Neural progenitor cell (in vitro differentiated cells): ENCODE data around the gene TBCEL. TPM values are rescaled to one million over a fixed set of nuclear protein-coding genes. Genes with fewer than 3 reads are reported as not detected.

ENCODE experiments used
- DNase-seq: peaks from one replicate; pipeline ENCODE4 v3.0.0-alpha.2; 2016; ENCODE audit warnings: low spot score
- H2AFZ ChIP-seq: fragments of 200-600 bp; sonication (generic); replicated peaks from 2 replicates; pipeline ENCODE4 v1.6.1; 2016; ENCODE audit warnings: antibody characterized with exemption
- H3F3A ChIP-seq: fragments of 200-600 bp; sonication (generic); 2 replicates; pipeline ENCODE4 v1.6.1; 2016; ENCODE audit warnings: antibody characterized with exemption, low read depth
- H3K27ac ChIP-seq: fragments of 200-600 bp; sonication (generic); 2 replicates; pipeline ENCODE4 v1.5.1; 2016; ENCODE audit warnings: mild to moderate bottlenecking
- H3K27me3 ChIP-seq: fragments of 200-600 bp; sonication (generic); 2 replicates; pipeline ENCODE4 v1.6.1; 2016; ENCODE audit warnings: mild to moderate bottlenecking, moderate library complexity
- H3K36me3 ChIP-seq: fragments of 200-600 bp; sonication (generic); 2 replicates; pipeline ENCODE4 v1.5.1; 2016
- H3K4me1 ChIP-seq: fragments of 200-600 bp; sonication (generic); 2 replicates; pipeline ENCODE4 v1.6.1; 2016; ENCODE audit warnings: mixed run types
- H3K4me2 ChIP-seq: fragments of 200-600 bp; sonication (generic); 2 replicates; pipeline ENCODE4 v1.6.1; 2016
- H3K4me3 ChIP-seq: fragments of 200-600 bp; sonication (generic); 2 replicates; pipeline ENCODE4 v1.5.1; 2016
- H3K79me2 ChIP-seq: fragments of 200-600 bp; sonication (generic); 2 replicates; pipeline ENCODE4 v1.6.1; 2016; ENCODE audit warnings: low read depth
- H3K9ac ChIP-seq: fragments of 200-600 bp; sonication (generic); 2 replicates; pipeline ENCODE4 v1.6.1; 2016
- H3K9me3 ChIP-seq: fragments of 200-600 bp; sonication (generic); 2 replicates; pipeline ENCODE4 v1.5.1; 2016; ENCODE audit warnings: low read depth
- H4K20me1 ChIP-seq: fragments of 200-600 bp; sonication (generic); 2 replicates; pipeline ENCODE4 v1.6.1; 2016; ENCODE audit warnings: low read depth
- H3K27ac Mint-ChIP-seq: 3 replicates; pipeline ENCODE4 v1.8.0; 2021; ENCODE audit warnings: mixed read lengths
- H3K27me3 Mint-ChIP-seq: 2 replicates; pipeline ENCODE4 v1.8.0; 2022; ENCODE audit warnings: low read depth, mild to moderate bottlenecking, inconsistent platforms, moderate library complexity, mixed read lengths; ENCODE audit not compliant: insufficient read depth
- H3K36me3 Mint-ChIP-seq: 3 replicates; pipeline ENCODE4 v1.8.0; 2021; ENCODE audit warnings: mixed read lengths
- H3K4me1 Mint-ChIP-seq: 3 replicates; pipeline ENCODE4 v1.8.0; 2021; ENCODE audit warnings: mixed read lengths
- H3K4me3 Mint-ChIP-seq: 3 replicates; pipeline ENCODE4 v1.8.0; 2021; ENCODE audit warnings: mild to moderate bottlenecking, moderate library complexity, mixed read lengths
- H3K9me3 Mint-ChIP-seq: 3 replicates; pipeline ENCODE4 v1.8.0; 2020; ENCODE audit warnings: mixed read lengths
- EZH2 ChIP-seq: fragments of 200-600 bp; sonication (generic); IDR thresholded peaks from 2 replicates; pipeline ENCODE4 v1.6.1; 2017; ENCODE audit warnings: antibody characterized with exemption, mild to moderate bottlenecking, moderate library complexity
- EZH2phosphoT487 ChIP-seq: fragments of 200-600 bp; sonication (generic); IDR thresholded peaks from 2 replicates; pipeline ENCODE4 v1.6.1; 2017; ENCODE audit warnings: antibody characterized with exemption
- total RNA-seq: library from RNA; depleted of rRNA; stranded (reverse); fragments of >200 nt; gene quantifications from 2 replicates; pipeline ENCODE4 v1.2.3, GENCODE V29; 2015; ENCODE audit warnings: low replicate concordance
- TF ChIP-seq, protein P1 (sequence below): fragments of 200-600 bp; sonication (generic); IDR thresholded peaks from 2 replicates; pipeline ENCODE4 v1.5.1; 2017; ENCODE audit warnings: antibody characterized with exemption, mild to moderate bottlenecking

Gene TBCEL
- total RNA-seq, 1 donor from 2014 or later, result 22.3 TPM

DNA sequence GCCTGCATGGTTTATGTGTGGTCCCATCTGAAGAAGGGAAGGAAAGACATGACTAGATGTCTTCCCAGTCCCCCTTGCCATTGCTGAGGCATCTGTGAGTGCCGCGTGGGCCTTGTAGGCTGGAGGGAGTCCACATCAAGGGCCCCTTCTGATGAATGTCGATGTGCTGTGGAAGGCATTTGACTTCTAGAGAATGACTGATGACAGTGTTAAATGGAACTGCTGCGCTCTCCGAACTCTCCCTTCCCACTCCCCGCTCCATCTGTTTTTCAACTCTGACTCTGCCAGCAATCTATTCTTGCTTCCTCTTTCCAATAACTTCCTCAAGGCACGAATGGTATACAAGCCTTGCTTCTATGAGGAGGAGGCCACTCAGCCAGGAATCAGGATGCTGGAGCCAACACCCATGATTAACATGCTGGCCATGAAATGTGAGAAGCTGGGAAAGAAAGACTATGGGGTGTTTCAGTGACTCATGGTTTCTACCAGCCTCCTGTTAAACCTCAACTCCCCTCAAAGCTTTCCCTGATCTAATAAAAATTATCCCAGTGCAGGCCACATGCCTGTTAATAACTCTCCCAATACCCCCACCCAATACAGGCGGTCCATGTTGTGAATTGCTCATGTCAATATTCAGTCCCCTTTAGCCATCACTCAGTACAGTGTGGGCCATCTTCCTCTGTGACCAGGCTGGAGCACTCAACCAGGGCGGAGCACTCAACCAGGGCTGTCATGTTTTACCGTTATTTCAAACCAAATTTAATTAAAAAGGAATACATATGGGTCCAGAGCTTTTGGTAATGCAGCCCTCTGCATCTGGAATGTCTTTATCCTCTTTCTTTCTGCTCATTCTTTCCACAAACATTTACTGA is 46.4 kb upstream of the TBCEL start:
- H4K20me1 ChIP-seq, result no peaks in the 10 kb centered on the region
- no peak overlapping the region for H3K4me3 ChIP-seq
- no peaks in the 10 kb centered on the region for H3K9me3 ChIP-seq
- H3K27me3 Mint-ChIP-seq, result peaks cover 9% of the 10 kb centered on the region
- H3K27ac ChIP-seq, result no peak overlapping the region
- no peak overlapping the region for H3K4me2 ChIP-seq
- no peak overlapping the region for H3K9ac ChIP-seq
- H3K36me3 Mint-ChIP-seq, result no peaks in the 10 kb centered on the region
- no peaks in the 10 kb centered on the region for H3K79me2 ChIP-seq
- H3K4me1 ChIP-seq, result no peaks in the 10 kb centered on the region
- no peak overlapping the region for H2AFZ ChIP-seq
- no peaks in the 10 kb centered on the region for H3K27me3 ChIP-seq
- H3K36me3 ChIP-seq, result no peaks in the 10 kb centered on the region
- H3K4me3 Mint-ChIP-seq, result no peak overlapping the region
- H3K27ac Mint-ChIP-seq, result no peak overlapping the region
- no peak for DNase-seq
- H3K4me1 Mint-ChIP-seq, result peaks cover 33% of the 10 kb centered on the region
- no peaks in the 10 kb centered on the region for H3K9me3 Mint-ChIP-seq
- TF ChIP-seq EZH2 (no peak), EZH2phosphoT487 (no peak)
- TF ChIP-seq, protein P1, sequence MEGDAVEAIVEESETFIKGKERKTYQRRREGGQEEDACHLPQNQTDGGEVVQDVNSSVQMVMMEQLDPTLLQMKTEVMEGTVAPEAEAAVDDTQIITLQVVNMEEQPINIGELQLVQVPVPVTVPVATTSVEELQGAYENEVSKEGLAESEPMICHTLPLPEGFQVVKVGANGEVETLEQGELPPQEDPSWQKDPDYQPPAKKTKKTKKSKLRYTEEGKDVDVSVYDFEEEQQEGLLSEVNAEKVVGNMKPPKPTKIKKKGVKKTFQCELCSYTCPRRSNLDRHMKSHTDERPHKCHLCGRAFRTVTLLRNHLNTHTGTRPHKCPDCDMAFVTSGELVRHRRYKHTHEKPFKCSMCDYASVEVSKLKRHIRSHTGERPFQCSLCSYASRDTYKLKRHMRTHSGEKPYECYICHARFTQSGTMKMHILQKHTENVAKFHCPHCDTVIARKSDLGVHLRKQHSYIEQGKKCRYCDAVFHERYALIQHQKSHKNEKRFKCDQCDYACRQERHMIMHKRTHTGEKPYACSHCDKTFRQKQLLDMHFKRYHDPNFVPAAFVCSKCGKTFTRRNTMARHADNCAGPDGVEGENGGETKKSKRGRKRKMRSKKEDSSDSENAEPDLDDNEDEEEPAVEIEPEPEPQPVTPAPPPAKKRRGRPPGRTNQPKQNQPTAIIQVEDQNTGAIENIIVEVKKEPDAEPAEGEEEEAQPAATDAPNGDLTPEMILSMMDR, result no peak
- no peaks in the 10 kb centered on the region for H3F3A ChIP-seq

DNA sequence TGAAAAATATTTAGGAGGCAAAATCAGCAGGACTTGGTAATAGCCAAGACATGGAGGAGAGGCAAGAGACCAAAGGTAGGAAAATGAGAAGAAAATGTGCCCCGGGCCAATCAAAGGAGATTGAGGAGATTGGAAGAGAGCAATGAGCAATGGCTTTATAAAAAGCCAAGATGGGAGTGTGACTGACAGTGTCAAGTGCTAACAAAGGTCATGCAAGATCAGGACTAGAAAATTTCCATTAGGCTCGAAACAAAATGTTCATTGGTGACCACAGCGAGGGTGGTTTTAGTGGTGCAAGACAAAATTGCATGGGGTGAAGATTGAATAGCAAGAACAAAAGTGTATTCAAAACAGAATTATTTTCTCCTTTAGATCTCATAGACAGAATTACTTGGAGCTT is 45.2 kb upstream of the TBCEL start:
- no peak overlapping the region for H2AFZ ChIP-seq
- peaks cover 11% of the 10 kb centered on the region for H3K27me3 Mint-ChIP-seq
- no peak overlapping the region for H3K4me2 ChIP-seq
- no peak overlapping the region for H3K4me3 ChIP-seq
- peaks cover 33% of the 10 kb centered on the region for H3K4me1 Mint-ChIP-seq
- TF ChIP-seq EZH2 (no peak), EZH2phosphoT487 (no peak)
- TF ChIP-seq, protein P1, result no peak
- H3F3A ChIP-seq, result no peaks in the 10 kb centered on the region
- no peaks in the 10 kb centered on the region for H4K20me1 ChIP-seq
- no peaks in the 10 kb centered on the region for H3K36me3 ChIP-seq
- H3K4me1 ChIP-seq, result no peaks in the 10 kb centered on the region
- no peaks in the 10 kb centered on the region for H3K9me3 Mint-ChIP-seq
- no peaks in the 10 kb centered on the region for H3K36me3 Mint-ChIP-seq
- H3K27ac Mint-ChIP-seq, result no peak overlapping the region
- no peaks in the 10 kb centered on the region for H3K79me2 ChIP-seq
- DNase-seq, result no peak
- H3K9me3 ChIP-seq, result no peaks in the 10 kb centered on the region
- no peak overlapping the region for H3K4me3 Mint-ChIP-seq
- H3K27ac ChIP-seq, result no peak overlapping the region
- H3K27me3 ChIP-seq, result no peaks in the 10 kb centered on the region
- H3K9ac ChIP-seq, result no peak overlapping the region

DNA sequence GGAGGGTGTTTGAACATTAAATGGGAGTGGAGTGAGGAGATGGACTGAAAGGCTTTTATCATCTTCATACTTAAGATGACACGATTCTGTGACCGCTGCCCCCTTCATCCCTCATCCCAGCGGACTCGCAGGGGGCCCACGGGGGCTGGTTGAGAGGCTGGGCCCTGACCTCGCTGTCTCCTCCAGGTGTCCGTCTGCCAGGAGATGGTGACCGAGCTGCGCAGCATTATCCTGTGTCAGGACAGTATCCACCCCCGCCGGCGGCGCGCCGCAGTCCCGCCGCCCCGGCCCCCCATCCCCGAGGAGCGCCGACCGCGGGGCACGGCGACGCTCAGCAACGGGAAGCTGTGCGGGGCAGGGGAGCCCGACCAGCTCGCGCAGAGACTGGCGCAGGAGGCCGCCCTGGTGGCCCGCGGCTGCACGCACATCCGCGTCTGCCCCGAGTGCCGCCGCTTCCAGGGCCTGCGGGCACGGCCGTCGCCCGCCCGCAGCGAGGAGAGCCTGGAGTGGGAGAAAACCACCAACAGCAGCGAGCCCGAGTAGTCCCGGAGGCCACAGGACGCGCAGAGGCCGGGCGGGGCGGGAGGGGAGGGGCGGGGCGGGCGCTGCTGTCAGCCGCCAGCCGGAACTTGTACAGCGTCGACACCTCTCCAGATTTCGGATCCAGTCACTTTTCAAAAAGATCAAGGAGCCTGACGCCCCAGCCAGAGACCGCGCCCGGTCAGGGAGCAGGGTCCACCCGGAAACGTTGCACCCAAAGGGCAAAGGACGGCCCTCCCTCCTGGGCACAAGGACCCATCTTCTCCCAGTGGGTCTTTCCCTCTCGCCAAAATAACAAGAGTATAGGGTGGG is 38.0 kb upstream of the TBCEL start:
- peaks cover 28% of the 10 kb centered on the region for H3K27me3 ChIP-seq
- peaks cover 10% of the 10 kb centered on the region for H3F3A ChIP-seq
- no peak overlapping the region for H3K27ac ChIP-seq
- no peaks in the 10 kb centered on the region for H3K9me3 Mint-ChIP-seq
- H3K9ac ChIP-seq, result no peak overlapping the region
- no peaks in the 10 kb centered on the region for H3K9me3 ChIP-seq
- H3K27me3 Mint-ChIP-seq, result peaks cover 9% of the 10 kb centered on the region
- DNase-seq, result peak; percentile 85
- no peaks in the 10 kb centered on the region for H3K79me2 ChIP-seq
- H3K4me3 Mint-ChIP-seq, result peak overlapping the region; percentile 79
- peaks cover 4% of the 10 kb centered on the region for H4K20me1 ChIP-seq
- H3K36me3 ChIP-seq, result no peaks in the 10 kb centered on the region
- TF ChIP-seq EZH2 (no peak), EZH2phosphoT487 (no peak)
- TF ChIP-seq, protein P1, result peak; percentile 54
- no peak overlapping the region for H3K27ac Mint-ChIP-seq
- peaks cover 14% of the 10 kb centered on the region for H3K4me1 Mint-ChIP-seq
- peak overlapping the region; percentile 95 for H3K4me2 ChIP-seq
- H3K4me3 ChIP-seq, result peak overlapping the region; percentile 68
- peaks cover 12% of the 10 kb centered on the region for H3K4me1 ChIP-seq
- peak overlapping the region; percentile 94 for H2AFZ ChIP-seq
- no peaks in the 10 kb centered on the region for H3K36me3 Mint-ChIP-seq
